ENCODE results near the gene NIN. TPM values are rescaled to one million over a fixed set of nuclear protein-coding genes. Genes with fewer than 3 reads are reported as not detected.

NIN gene
- total RNA-seq, 1 donor from 2014 or later = 27.4 TPM

GRCh38 chr14:50772412-50772811 lies 58.5 kb downstream of the NIN start:
- Histone ChIP-seq H3K36me3 (peaks cover 78% of the 10 kb centered on the region), H3K4me3 (no peak overlapping the region), H3K27me3 (ENCODE audit: low read depth) (no peaks in the 10 kb centered on the region), H3K27ac (replicated peaks) (peak overlapping the region; percentile 9), H3K4me1 (peaks cover 30% of the 10 kb centered on the region), H3K9me3 (replicated peaks) (no peaks in the 10 kb centered on the region)
- DNase-seq = no peak
- intact Hi-C loops (cut with micrococcal nuclease) = loop anchor here (10.0 kb wide), 1 partner anchor 168 kb away; no protein-coding TSS in a partner anchor
- TF ChIP-seq CTCF (IDR thresholded peaks at IDR 0.05; ENCODE audit: borderline replicate concordance) = no peak

- no peak for TF ChIP-seq CTCF (IDR thresholded peaks at IDR 0.05; ENCODE audit: borderline replicate concordance)
- Histone ChIP-seq H3K9me3 (replicated peaks) (no peaks in the 10 kb centered on the region), H3K36me3 (peaks cover 82% of the 10 kb centered on the region), H3K4me3 (no peak overlapping the region), H3K4me1 (peaks cover 29% of the 10 kb centered on the region), H3K27ac (replicated peaks) (no peak overlapping the region), H3K27me3 (ENCODE audit: low read depth) (no peaks in the 10 kb centered on the region)
- DNase-seq = no peak
- intact Hi-C loops (cut with micrococcal nuclease) = loop anchor here (10.0 kb wide), 1 partner anchor 166 kb away; no protein-coding TSS in a partner anchor
These were observed 60.4 kb downstream of the NIN start for GRCh38 chr14:50770586-50770985.

- peaks cover 86% of the 10 kb centered on the region for H3K36me3 ChIP-seq
- DNase-seq = no peak
- intact Hi-C loops (cut with micrococcal nuclease) = loop anchor here (10.0 kb wide), 1 partner anchor 165 kb away; no protein-coding TSS in a partner anchor
- no peaks in the 10 kb centered on the region for H3K9me3 ChIP-seq (replicated peaks)
- TF ChIP-seq CTCF (IDR thresholded peaks at IDR 0.05; ENCODE audit: borderline replicate concordance) = no peak
- no peak overlapping the region for H3K4me3 ChIP-seq
- no peaks in the 10 kb centered on the region for H3K27me3 ChIP-seq (ENCODE audit: low read depth)
- peaks cover 23% of the 10 kb centered on the region for H3K4me1 ChIP-seq
- H3K27ac ChIP-seq (replicated peaks) = no peak overlapping the region
These were observed 61.0 kb downstream of the NIN start for GRCh38 chr14:50769863-50770500.

- Histone ChIP-seq H3K4me3 (no peak overlapping the region), H3K27me3 (ENCODE audit: low read depth) (no peaks in the 10 kb centered on the region), H3K9me3 (replicated peaks) (no peaks in the 10 kb centered on the region), H3K4me1 (peaks cover 14% of the 10 kb centered on the region), H3K27ac (replicated peaks) (no peak overlapping the region), H3K36me3 (peaks cover 89% of the 10 kb centered on the region)
- TF ChIP-seq CTCF (IDR thresholded peaks at IDR 0.05; ENCODE audit: borderline replicate concordance) = no peak
- intact Hi-C loops (cut with micrococcal nuclease) = no loop called here
- DNase-seq = no peak
These were observed 62.3 kb downstream of the NIN start for GRCh38 chr14:50768680-50769079.

GRCh38 chr14:50766338-50766886 lies 64.5 kb downstream of the NIN start:
- no peak for DNase-seq
- intact Hi-C loops (cut with micrococcal nuclease) = no loop called here
- no peak overlapping the region for H3K4me3 ChIP-seq

More at GRCh38 chr14:50766338-50766886, 64.5 kb downstream of the NIN start:
- Histone ChIP-seq H3K36me3 (peaks cover 90% of the 10 kb centered on the region), H3K4me1 (peaks cover 17% of the 10 kb centered on the region), H3K27ac (replicated peaks) (peak overlapping the region; percentile 53), H3K9me3 (replicated peaks) (no peaks in the 10 kb centered on the region), H3K27me3 (ENCODE audit: low read depth) (no peaks in the 10 kb centered on the region)
- TF ChIP-seq CTCF (IDR thresholded peaks at IDR 0.05; ENCODE audit: borderline replicate concordance) = no peak

All from left ventricle myocardium inferior (tissue), 1 donor.